GM23338 (cell line): Measurements from ENCODE around the gene ZBP1. TPM values are rescaled to one million over a fixed set of nuclear protein-coding genes. Genes with fewer than 3 reads are reported as not detected.

Source experiments
- ATAC-seq: fragments of 200-7000 bp; cut with Tn5 transposase; 3 replicates; pipeline ENCODE4 v1.9.1; 2020
- DNase-seq: peaks from one replicate; pipeline ENCODE4 v3.0.0-alpha.2; 2015; ENCODE audit warnings: low spot score
- H2AFZ ChIP-seq: fragments of 200-600 bp; sonication (generic); 2 replicates; pipeline ENCODE4 v1.8.0; 2016; ENCODE audit warnings: antibody characterized with exemption, mild to moderate bottlenecking, moderate library complexity
- H3F3A ChIP-seq: fragments of 200-600 bp; sonication (generic); replicated peaks from 2 replicates; pipeline ENCODE4 v1.8.0; 2017; ENCODE audit warnings: antibody characterized with exemption, mixed run types, low read depth
- H3K27ac ChIP-seq: fragments of 200-600 bp; sonication (generic); 2 replicates; pipeline ENCODE4 v1.6.1; 2016; ENCODE audit warnings: low read depth
- H3K27me3 ChIP-seq: fragments of 200-600 bp; sonication (generic); 2 replicates; pipeline ENCODE4 v1.8.0; 2016; ENCODE audit warnings: mild to moderate bottlenecking, mixed run types, moderate library complexity; ENCODE audit not compliant: insufficient read depth
- H3K36me3 ChIP-seq: fragments of 200-600 bp; sonication (generic); 2 replicates; pipeline ENCODE4 v1.8.0; 2016; ENCODE audit warnings: mild to moderate bottlenecking; ENCODE audit not compliant: insufficient read depth
- H3K4me1 ChIP-seq: fragments of 200-600 bp; sonication (generic); 2 replicates; pipeline ENCODE4 v1.8.0; 2016; ENCODE audit warnings: mild to moderate bottlenecking, moderate library complexity; ENCODE audit not compliant: insufficient read depth
- H3K4me2 ChIP-seq: fragments of 200-600 bp; sonication (generic); 2 replicates; pipeline ENCODE4 v1.7.1; 2017; ENCODE audit warnings: mixed run types
- H3K4me3 ChIP-seq: fragments of 200-600 bp; sonication (generic); 2 replicates; pipeline ENCODE4 v1.6.1; 2016; ENCODE audit warnings: mixed run types
- H3K79me2 ChIP-seq: fragments of 200-600 bp; sonication (generic); replicated peaks from 2 replicates; pipeline ENCODE4 v1.8.0; 2017; ENCODE audit warnings: mild to moderate bottlenecking; ENCODE audit not compliant: insufficient read depth
- H3K9me2 ChIP-seq: fragments of 200-600 bp; sonication (generic); 2 replicates; pipeline ENCODE4 v1.8.0; 2017; ENCODE audit not compliant: insufficient read depth
- H4K20me1 ChIP-seq: fragments of 200-600 bp; sonication (generic); replicated peaks from 2 replicates; pipeline ENCODE4 v1.8.0; 2017; ENCODE audit warnings: mild to moderate bottlenecking; ENCODE audit not compliant: insufficient read depth
- H3K27ac Mint-ChIP-seq: 2 replicates; pipeline ENCODE4 v1.8.0; 2020; ENCODE audit warnings: inconsistent platforms, mild to moderate bottlenecking, moderate library complexity, mixed read lengths
- H3K27me3 Mint-ChIP-seq: 3 replicates; pipeline ENCODE4 v1.8.0; 2022; ENCODE audit warnings: low read depth, mild to moderate bottlenecking, moderate library complexity, mixed read lengths, inconsistent platforms; ENCODE audit not compliant: insufficient read depth, poor library complexity
- H3K36me3 Mint-ChIP-seq: 3 replicates; pipeline ENCODE4 v1.8.0; 2021; ENCODE audit warnings: low read depth, mild to moderate bottlenecking, inconsistent platforms, moderate library complexity, mixed read lengths
- H3K4me1 Mint-ChIP-seq: 3 replicates; pipeline ENCODE4 v1.8.0; 2020; ENCODE audit warnings: mild to moderate bottlenecking, inconsistent platforms, mixed read lengths
- H3K4me3 Mint-ChIP-seq: 3 replicates; pipeline ENCODE4 v1.8.0; 2021; ENCODE audit warnings: moderate library complexity, mild to moderate bottlenecking, inconsistent platforms, mixed read lengths
- H3K9me3 Mint-ChIP-seq: 3 replicates; pipeline ENCODE4 v1.8.0; 2020; ENCODE audit warnings: moderate library complexity, mild to moderate bottlenecking, inconsistent platforms, mixed read lengths
- CREB1 ChIP-seq: fragments of 250-450 bp; sonication (Bioruptor Pico); IDR thresholded peaks from 2 replicates; pipeline ENCODE4 v1.5.0; 2020; ENCODE audit warnings: low read depth, mild to moderate bottlenecking, moderate library complexity
- CTCF ChIP-seq, 2 experiments: fragments of 200-600 bp in 1 of 2; sonication (generic) in 1 of 2; conservative IDR thresholded peaks; 2 replicates each; pipeline versions ENCODE4 v1.5.1 to v1.6.1; 2016 to 2017; ENCODE audit warnings: antibody characterized with exemption in 2 of 2, low read depth in 2 of 2, mild to moderate bottlenecking in 2 of 2, moderate library complexity in 1 of 2
- EZH2 ChIP-seq: fragments of 200-600 bp; sonication (generic); IDR thresholded peaks from one replicate; pipeline ENCODE4 v1.8.0; 2017; ENCODE audit warnings: antibody characterized with exemption, mild to moderate bottlenecking, low read depth; ENCODE audit not compliant: unreplicated experiment
- EZH2phosphoT487 ChIP-seq: fragments of 200-600 bp; sonication (generic); IDR thresholded peaks from one replicate; pipeline ENCODE4 v1.8.1; 2018; ENCODE audit warnings: antibody characterized with exemption; ENCODE audit not compliant: unreplicated experiment
- JUNB ChIP-seq: IDR thresholded peaks from one replicate; pipeline ENCODE4 v1.6.1; 2016; ENCODE audit warnings: antibody characterized with exemption; ENCODE audit not compliant: unreplicated experiment
- REST ChIP-seq: IDR thresholded peaks from one replicate; pipeline ENCODE4 v1.6.1; 2018; ENCODE audit warnings: antibody characterized with exemption; ENCODE audit not compliant: unreplicated experiment
- ZNF114 ChIP-seq: fragments of 250-450 bp; sonication (Bioruptor Pico); IDR thresholded peaks from 2 replicates; pipeline ENCODE4 v1.5.0; 2020; ENCODE audit warnings: mild to moderate bottlenecking, moderate library complexity
- ZNF462 ChIP-seq: fragments of 250-450 bp; sonication (Bioruptor Pico); IDR thresholded peaks from 2 replicates; pipeline ENCODE4 v1.5.0; 2020; ENCODE audit warnings: mild to moderate bottlenecking, moderate library complexity
- polyA plus RNA-seq: library from polyadenylated mRNA; unstranded; fragments of >200 nt; fragmentation: Nextera tagmentation; extraction: Ambion mirVana; gene quantifications from 2 replicates; pipeline ENCODE4 v1.2.1, GENCODE V29; 2016
- total RNA-seq: library from RNA; depleted of rRNA; stranded (reverse); fragments of >200 nt; shearing (Covaris generic); gene quantifications from 2 replicates; pipeline ENCODE4 v1.2.3, GENCODE V29; 2014

Gene ZBP1
- total and polyA plus RNA-seq, 2 experiments from 2014 or later: not detected

- Histone ChIP-seq H3F3A (no peaks in the 10 kb centered on the region), H3K9me2 (0 out of 2 replicates have a peak, but pooled peaks cover 10% of the 10 kb centered on the region), H3K4me2 (0 out of 2 replicates have a peak overlapping the region, but pooled peaks have one; percentile 40), H3K79me2 (no peaks in the 10 kb centered on the region), H3K27me3 (no peaks in the 10 kb centered on the region), H3K4me3 (no peak overlapping the region), H2AFZ (no peak overlapping the region), H3K36me3 (no peaks in the 10 kb centered on the region), H4K20me1 (no peaks in the 10 kb centered on the region), H3K4me1 (peaks cover 6% of the 10 kb centered on the region), H3K27ac (no peak overlapping the region)
- DNase-seq (peak; percentile 29), ATAC-seq (peak; percentile 68)
- TF ChIP-seq EZH2phosphoT487 (no peak), ZNF114 (CRISPR knock-in tag) (no peak), REST (no peak)
- no peak overlapping the region for H3K4me3 Mint-ChIP-seq
- H3K27me3 Mint-ChIP-seq: peaks cover 2% of the 10 kb centered on the region
- H3K9me3 Mint-ChIP-seq: no peaks in the 10 kb centered on the region
- H3K27ac Mint-ChIP-seq: no peak overlapping the region
- H3K4me1 Mint-ChIP-seq: peaks cover 16% of the 10 kb centered on the region
- no peaks in the 10 kb centered on the region for H3K36me3 Mint-ChIP-seq
Measured at GRCh38 chr20:57573242-57573641, 47.0 kb downstream of the ZBP1 start.

GRCh38 chr20:57571782-57572416 is 48.3 kb downstream of the ZBP1 start:
- Mint-ChIP-seq H3K27me3 (no peaks in the 10 kb centered on the region), H3K27ac (no peak overlapping the region)

More at GRCh38 chr20:57571782-57572416, 48.3 kb downstream of the ZBP1 start:
- H3K4me3 Mint-ChIP-seq: no peak overlapping the region; the same call in 2 of the 3 replicates
- no peaks in the 10 kb centered on the region for H3K36me3 Mint-ChIP-seq
- DNase-seq: no peak
- Histone ChIP-seq H3K27ac (no peak overlapping the region), H3K36me3 (no peaks in the 10 kb centered on the region), H3K4me3 (no peak overlapping the region), H4K20me1 (no peaks in the 10 kb centered on the region), H3F3A (no peaks in the 10 kb centered on the region), H3K9me2 (0 out of 2 replicates have a peak, but pooled peaks cover 10% of the 10 kb centered on the region), H3K4me2 (no peak overlapping the region), H3K27me3 (no peaks in the 10 kb centered on the region), H2AFZ (no peak overlapping the region), H3K79me2 (no peaks in the 10 kb centered on the region), H3K4me1 (peaks cover 6% of the 10 kb centered on the region)
- peaks cover 16% of the 10 kb centered on the region for H3K4me1 Mint-ChIP-seq
- ATAC-seq: no peak
- no peak for TF ChIP-seq ZNF462
- no peak for TF ChIP-seq JUNB
- no peak for TF ChIP-seq CTCF (conservative IDR thresholded peaks at IDR 0.05; ENCODE audit: low read depth in 2 of 2)
- TF ChIP-seq CREB1: no peak
- no peak for TF ChIP-seq EZH2
- no peaks in the 10 kb centered on the region for H3K9me3 Mint-ChIP-seq
